Ureter (tissue), 1 donor: ENCODE results near the gene NMRAL1. TPM values are rescaled to one million over a fixed set of nuclear protein-coding genes. Genes with fewer than 3 reads are reported as not detected.

ENCODE experiments used
- DNase-seq: peaks from one replicate; pipeline ENCODE4 v3.0.0-alpha.2; 2020; ENCODE audit warnings: low spot score
- total RNA-seq: library from RNA; stranded (reverse); gene quantifications from one replicate; pipeline ENCODE4 v1.2.4, GENCODE V29; 2023
- donor health status: DM: yes; HTN: yes; CAD: no.

Gene NMRAL1
- total RNA-seq, 1 donor from 2014 or later, result 54.5 TPM

- no peak for DNase-seq
Observed at GRCh38 chr16:4426722-4427372, 47.6 kb downstream of the NMRAL1 start.

DNA sequence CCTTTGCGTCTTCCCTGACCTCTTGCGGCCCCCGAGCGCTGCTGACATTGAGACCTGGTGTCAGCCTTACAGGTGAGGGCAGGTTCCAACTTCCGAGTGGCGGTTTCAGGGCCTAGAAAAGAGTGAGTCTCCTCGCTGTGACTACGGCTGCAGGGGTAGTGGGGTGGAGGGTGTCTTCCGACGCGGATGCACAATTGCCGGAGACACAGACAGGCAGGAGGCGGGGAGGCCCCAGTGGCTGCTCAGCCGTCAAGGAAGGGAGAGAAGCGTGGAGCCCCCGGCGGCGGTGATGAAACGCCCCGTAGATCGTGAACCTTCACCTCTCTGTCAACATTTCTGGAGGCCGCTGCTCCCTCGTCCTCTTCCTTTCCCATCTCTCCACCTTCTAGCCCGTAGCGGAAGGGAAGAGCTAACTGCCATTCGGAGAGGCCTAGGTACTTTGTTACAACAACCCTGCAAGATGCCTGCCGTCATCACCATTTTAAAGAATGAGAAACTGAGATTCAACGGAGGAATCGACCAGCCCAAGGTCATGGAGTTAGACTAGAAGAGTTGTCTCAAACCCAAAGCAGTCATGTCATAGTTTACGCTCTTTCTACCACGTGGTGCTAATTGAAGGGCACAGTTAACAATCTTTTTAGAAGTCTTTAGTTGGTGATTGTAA is 48.3 kb downstream of the NMRAL1 start:
- no peak for DNase-seq

- peak; percentile 89 for DNase-seq
Observed at GRCh38 chr16:4425378-4426020, 48.9 kb downstream of the NMRAL1 start, which contains the start of gene DNAJA3. Gene DNAJA3 (plus strand): TSS chr16:4425868. CDS start chr16:4425882, 14 bp downstream.

DNA sequence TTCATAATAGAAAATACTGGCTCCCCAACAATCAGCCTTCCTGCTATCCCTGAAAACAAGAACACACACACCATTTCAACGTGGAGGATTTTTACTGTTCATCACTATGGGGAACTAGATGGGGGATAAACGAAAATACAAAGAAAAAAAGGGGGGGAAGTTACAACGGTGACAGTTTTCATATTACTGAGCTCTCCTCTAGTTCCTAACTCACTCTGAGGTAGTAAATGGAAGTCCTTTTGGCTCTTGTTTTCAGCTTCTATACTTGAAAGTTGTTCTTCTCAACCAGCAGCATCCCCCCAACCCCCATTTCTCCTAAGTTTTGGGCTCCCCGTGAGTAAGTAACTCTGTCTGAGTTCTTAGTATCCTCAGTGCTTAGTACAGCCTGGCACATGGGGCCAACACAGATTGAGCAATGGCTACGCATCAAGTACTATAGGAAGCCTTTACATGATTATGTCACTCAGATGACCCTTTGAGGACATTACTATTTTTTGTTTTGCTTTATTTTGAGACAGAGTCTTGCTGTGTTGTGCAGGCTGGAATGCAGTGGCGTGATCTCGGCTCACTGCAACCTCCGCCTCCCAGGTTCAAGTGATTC is 53.8 kb downstream of the NMRAL1 start:
- no peak for DNase-seq

GRCh38 chr16:4419402-4419959 is 54.9 kb downstream of the NMRAL1 start:
- no peak for DNase-seq

DNA sequence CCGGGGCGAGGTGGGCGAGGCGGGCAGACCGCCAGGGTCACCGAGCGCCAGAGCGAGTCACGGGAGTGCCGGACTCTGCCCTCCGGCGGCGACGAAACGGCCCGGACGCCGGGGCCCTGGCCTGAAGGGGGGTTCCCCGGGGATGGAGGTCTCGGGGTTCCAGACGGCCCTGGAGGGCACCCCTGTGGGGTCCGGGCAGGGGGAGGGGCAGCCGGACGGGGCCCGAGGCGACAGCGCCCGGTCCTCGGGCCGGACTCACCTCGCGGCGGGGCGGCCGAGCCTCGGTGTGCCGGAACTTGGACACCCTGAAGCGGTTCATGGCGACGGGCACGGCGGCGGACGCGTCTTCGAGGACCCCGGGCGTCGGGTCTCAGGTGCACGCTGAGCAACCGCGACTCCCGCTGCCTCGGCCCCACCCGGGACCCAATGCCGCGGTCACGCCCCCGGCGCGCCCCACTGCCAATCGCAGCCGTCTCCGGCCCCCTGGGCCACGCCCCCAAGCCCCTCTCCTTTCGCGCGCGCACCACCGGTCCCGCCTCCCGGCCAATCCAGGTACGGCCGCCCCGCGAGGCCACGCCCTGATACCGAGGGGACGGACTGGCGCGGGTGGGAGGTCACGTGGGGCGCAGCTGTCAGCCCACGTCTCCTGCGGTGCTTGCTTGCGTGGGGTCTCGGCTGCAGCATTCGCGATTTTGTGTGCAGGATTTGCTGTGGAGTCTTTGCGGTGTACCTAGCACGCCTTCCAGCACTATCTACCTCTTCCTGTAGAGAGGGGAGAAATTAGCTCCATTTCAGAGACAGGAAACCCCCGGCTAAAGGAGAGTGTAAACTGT is 58.0 kb downstream of the NMRAL1 start, which contains the start of gene CORO7:
Gene CORO7, minus strand, starts transcription at position 397 of the 833 bp plus-strand sequence. Its CDS starts 78 bp downstream, at position 319.
- peak; percentile 97 for DNase-seq

DNA sequence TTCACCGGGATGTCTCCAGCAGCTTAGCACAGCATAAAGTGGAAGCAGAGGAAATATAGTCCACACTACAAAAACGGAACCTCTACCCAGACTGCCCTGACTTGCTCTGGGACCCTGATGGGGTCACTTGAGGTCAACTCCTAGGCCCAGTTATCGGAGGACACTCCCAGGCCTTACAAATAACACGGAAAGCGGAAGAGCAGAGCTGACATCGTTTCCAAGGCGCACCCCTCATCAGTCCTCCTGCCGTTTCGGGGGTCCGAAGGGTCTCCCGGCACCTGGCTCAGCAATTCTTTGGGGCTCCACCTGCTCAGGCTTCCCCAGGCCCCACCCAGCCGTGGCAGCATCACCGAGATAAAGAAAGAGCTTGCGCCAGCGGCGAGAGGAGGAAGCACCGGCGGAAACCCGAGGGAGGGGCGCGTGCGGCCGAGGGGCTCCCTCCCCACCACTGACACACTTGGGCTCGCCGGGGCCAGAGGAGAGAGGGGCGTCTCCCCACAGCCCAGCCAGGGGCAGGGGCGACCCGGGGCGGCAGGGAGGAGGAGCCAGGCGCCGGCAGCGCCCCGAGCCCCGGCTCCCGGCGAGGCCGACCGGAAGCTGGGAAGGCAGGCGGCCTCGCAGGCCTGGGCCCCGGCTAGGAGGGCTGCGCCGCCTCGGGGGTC is 58.8 kb downstream of the NMRAL1 start:
- DNase-seq, result no peak

DNA sequence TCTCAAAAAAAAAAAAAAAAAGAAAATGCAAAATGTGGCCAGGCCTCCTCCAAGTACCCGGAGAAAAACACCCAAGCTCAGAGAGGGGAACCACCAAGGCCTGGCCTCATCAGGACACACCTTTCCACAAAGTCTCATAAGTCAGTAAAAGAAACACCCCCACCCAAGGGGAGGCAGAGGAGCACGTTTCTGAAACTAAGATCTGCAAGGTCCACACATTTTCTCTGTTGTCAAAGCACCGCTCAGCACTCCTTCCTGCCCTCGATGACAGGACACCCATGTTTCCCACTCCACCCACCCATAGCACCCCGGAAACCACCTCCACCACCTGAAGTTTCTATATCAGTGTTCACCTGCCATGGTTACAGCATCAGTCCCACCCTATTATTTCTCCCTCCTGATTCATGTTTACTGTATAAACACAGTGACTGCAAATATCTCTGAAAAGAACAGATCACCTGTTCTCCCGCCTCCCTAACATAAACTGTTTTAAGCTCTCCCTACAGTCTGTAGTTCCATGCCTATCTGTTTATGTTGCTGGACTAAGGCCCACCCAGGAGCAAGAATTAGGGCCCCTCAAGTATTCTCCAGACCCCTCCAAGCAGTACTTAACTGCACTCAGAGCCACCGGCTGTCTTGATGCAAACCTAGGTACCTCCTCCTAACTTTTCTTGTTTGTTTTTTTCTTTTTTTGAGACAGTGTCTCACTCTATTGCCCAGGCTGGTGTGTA is 60.1 kb downstream of the NMRAL1 start:
- no peak for DNase-seq

GRCh38 chr16:4412854-4413253 is 61.6 kb downstream of the NMRAL1 start:
- DNase-seq, result no peak

- DNase-seq, result no peak
Observed at GRCh38 chr16:4412159-4412558, 62.3 kb downstream of the NMRAL1 start.

Other genes with a start within 250 kb of the NMRAL1 start
- gene SRL, start 232.5 kb downstream of the NMRAL1 start, total RNA-seq, result 10.1 TPM
- 18.1 TPM for gene TFAP4, start 201.6 kb downstream of the NMRAL1 start, total RNA-seq
- 11.7 TPM for gene GLIS2, start 158.6 kb downstream of the NMRAL1 start, total RNA-seq
- gene PAM16, start 123.3 kb downstream of the NMRAL1 start, total RNA-seq, result 58.6 TPM
- gene VASN, start 102.8 kb downstream of the NMRAL1 start, total RNA-seq, result 13.4 TPM
- 43.8 TPM for gene CORO7, start 58.0 kb downstream of the NMRAL1 start, total RNA-seq
- gene DNAJA3, start 48.8 kb downstream of the NMRAL1 start, total RNA-seq, result 73.1 TPM
- 44.2 TPM for gene HMOX2, start 1.8 kb upstream of the NMRAL1 start, total RNA-seq
- gene CDIP1, start 64.1 kb upstream of the NMRAL1 start, total RNA-seq, result 32.4 TPM
- not detected for gene C16orf96, start 81.7 kb upstream of the NMRAL1 start, total RNA-seq
- 27.2 TPM for gene UBALD1, start 140.3 kb upstream of the NMRAL1 start, total RNA-seq
- 104 TPM for gene MGRN1, start 150.2 kb upstream of the NMRAL1 start, total RNA-seq
- gene NUDT16L1, start 218.9 kb upstream of the NMRAL1 start, total RNA-seq, result 33.1 TPM